ENCODE measurements around the gene EHBP1.
"Not testable (repeated sequence)": the region's sequence is repeated elsewhere in the genome, so short reads cannot be mapped to it uniquely, and the experiment has no call there.

The EHBP1 gene

GRCh38 chr2:63054841-63055225, 349.3 kb downstream of the EHBP1 start:
- no peak for DNase-seq

GRCh38 chr2:63055226-63056106, 350.0 kb downstream of the EHBP1 start:
- peak in 1 of 2 experiments; percentile 23 for DNase-seq

DNA sequence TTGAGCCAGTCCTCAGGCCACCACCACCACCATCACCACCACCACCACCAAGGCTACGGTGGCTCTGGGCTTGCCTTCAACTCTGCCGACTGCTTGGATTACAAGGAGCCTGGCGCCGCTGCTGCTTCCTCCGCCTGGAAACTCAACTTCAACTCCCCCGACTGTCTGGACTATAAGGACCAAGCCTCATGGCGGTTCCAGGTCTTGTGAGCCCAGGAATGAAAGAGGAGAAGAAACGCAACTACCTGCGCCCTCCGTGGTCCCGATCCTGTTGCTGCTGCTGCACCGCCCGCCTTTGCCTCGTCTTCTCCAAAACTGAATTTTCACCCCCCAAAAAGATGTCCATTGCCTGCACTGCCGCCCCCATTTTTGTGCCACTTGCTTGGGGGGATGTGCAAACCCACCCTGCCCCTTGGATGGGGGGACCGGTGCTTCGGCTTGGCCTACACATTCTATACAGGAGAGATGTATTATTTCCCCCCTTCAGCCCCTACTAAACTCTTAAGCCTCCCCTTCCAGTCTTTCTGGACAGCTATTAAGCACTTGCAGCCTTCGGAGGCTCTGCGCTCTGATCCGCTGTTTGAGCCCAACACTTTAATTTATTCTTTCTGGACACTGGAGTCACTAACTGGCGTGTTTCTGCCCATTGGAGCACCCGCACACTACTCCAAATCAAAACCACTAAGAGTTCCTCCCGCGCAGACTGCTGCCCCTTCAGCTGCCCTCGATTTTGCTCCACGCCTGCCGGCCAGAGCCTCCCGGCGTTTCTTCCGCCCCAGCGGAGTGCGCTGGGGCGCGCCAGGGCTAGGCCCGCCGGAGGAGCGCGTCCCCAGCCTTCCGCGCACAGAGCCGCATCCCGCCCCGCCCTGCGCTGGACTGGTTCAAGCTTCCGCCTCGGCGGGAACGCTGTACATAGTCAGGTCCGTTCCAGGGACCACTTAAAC, 350.9 kb downstream of the EHBP1 start:
- DNase-seq, result peak; percentile 36 to 44

DNA sequence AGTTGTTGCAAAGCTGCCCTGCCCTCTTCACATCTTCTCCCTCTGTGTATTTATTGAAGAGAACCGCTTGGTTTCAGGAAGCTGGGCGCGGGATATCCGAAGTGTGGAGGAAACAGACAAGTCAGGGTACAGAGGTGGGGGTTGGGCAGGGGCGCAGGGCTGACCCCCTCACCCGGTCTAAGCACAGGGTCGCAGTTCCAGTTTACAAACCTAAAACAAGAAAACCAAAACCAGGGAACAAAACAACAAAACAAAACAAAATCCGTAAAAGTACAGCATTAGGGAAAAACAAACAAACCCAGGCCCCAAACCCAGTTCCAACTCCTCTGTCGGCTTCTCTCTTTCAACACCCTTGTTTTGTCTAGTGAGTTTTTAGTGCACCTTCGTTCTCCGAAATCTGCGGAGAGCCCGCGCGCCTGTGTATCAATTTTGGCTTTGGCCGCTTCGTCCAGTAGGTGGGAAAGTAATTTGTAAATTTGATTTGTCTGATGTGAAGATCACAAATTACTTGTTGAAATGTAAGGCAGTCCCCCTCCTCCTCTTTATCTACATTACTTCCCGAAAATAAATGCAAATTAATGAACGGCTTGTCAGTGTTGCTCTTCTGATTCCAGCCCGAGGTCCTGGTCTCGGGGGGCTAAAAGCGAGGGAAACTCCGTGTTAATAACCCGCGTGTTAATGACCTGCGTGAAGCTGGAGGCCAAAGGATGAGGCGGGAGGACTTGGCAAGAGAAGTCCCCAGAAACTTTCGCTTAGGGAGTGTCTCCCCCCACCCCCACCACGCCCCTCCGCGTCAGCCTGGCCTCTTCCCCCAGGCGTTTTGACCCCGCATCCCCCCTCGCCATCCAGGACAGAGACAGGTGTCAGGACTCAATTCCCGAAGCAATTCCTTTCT, 352.0 kb downstream of the EHBP1 start:
- no peak for DNase-seq

GRCh38 chr2:63058144-63058920, 352.8 kb downstream of the EHBP1 start:
- DNase-seq, result no peak

DNA sequence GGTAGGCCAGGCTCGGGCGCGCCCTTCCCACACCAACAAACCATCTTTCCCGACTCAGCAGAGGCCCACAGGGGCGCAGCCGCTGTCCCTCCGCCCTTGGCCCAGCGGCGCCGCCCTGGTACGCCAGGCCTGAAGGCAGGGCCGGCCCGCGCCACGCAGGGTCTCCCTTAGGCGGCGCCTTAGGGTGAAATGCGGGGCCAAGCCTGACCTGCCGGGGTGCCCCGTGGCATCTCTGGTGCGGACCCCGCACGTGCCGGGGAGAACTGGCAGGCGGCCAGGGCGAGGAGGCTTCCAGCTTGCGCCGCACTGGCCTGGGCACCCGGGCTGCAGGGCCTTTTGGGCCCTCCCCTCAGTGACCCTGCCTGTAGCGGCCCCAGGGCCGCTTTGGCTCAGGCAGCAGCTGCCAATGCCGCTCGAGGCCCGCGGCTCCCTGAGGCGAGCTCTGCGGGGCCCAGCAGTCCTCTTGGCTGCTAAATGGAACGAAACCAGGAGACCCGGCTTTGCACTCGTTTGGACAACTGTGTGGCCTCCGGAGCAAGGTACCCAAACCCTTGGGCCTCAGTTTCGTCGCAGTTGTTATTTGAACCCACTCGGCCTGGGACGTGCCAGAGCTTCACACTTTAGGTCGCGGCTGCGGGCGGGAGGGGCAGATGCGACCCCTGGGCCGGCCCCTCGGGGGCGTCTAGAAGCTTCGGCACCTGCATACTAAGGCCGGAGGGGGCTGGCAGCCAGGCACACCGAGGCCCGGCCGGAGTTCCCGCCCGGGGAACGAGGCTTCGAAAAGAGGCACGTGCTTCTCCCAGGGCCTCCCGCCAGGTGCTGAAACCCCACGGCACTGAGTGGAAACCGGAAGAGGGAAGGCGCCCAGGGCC, 353.6 kb downstream of the EHBP1 start:
- DNase-seq, result no peak

- DNase-seq, result no peak
These were observed 354.4 kb downstream of the EHBP1 start for GRCh38 chr2:63059793-63060471.

DNA sequence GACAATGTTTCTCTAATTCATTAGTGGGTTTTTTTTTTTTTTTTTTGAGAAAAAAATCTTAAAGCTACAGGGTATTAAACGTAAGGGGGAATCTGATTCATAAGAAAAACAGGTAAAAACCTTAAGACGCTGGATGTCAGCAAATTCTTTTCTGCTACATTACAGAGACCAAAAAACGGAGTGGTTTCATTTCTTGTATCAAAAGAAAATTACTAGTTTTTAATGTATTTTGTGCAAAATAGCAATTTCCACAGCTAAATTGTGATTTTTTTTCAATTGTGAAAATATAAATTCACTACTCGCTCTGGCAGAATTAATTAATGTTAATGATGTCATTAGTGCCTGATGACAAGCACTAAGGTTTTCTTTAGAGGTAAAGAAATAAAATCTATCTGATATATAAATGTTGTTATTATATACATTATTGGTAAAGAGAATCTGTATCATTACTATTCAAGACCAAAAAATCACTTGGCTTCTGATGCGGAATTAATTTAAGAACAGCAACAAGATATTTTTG, 355.0 kb downstream of the EHBP1 start:
- DNase-seq, result no peak

DNA sequence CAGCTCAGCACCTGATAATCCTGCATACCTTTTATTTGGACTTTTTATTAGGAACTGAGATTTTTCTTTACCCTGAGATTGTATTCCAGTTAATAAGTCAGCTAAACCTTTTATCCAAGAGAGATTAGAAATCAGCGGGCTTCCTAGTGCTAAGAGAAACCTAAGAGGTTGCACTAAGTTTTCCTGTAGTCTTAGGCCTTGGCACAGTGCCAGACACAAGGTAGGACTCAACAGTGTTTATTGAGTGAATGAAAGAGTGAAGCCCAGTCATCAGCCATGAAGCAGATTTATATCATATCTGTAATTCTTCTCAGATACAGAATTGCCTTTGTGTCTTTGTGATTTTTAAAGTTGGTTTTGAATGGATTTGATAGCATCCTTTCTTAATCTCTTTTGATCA, 358.7 kb downstream of the EHBP1 start:
- no peak for DNase-seq

GRCh38 chr2:63064661-63065060, 359.1 kb downstream of the EHBP1 start:
- no peak for DNase-seq

- DNase-seq, result no peak
These were observed 360.8 kb downstream of the EHBP1 start for GRCh38 chr2:63066265-63066664.

DNA sequence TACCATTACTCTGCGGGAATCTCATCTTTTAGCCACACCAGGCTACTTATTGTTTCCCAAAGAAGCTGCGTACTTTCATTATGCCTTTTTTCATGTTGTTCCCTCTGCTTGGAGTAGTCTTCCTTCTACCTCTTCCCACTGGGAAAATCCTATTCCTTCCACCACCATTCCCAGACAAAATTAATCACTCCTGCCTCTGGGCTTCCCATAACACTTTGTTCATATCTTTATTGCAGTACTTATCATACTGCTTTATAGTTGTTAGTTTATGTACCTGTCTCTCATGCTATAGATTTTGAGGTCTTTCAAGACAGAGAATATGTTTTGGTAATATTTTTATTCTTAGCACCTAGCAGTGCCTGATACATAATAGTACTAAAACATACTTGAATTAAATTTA, 361.3 kb downstream of the EHBP1 start:
- DNase-seq, result no peak

DNA sequence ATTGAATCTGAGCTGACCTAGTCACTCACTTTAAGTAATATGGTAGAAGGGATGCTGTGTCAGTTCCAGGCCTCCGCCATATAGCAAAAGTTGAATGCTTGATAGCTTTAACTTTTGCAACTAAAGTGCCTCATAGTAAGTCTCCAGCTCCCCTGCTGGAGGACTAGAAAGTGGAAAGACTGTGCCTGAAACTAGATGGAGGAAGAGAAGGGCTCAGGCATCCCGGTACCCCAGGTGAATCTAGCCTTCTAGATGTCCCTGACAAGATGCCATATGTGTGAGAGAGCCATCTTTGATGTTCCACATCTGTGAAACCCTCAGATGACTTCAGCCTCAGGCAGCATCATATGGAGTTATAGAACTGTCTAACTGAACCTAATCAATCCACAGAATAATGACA, 366.2 kb downstream of the EHBP1 start:
- DNase-seq, result no peak

GRCh38 chr2:63073994-63074393, 368.5 kb downstream of the EHBP1 start:
- no peak for DNase-seq

- DNase-seq, result not testable (repeated sequence)
These were observed 368.9 kb downstream of the EHBP1 start for GRCh38 chr2:63074399-63074798.

DNA sequence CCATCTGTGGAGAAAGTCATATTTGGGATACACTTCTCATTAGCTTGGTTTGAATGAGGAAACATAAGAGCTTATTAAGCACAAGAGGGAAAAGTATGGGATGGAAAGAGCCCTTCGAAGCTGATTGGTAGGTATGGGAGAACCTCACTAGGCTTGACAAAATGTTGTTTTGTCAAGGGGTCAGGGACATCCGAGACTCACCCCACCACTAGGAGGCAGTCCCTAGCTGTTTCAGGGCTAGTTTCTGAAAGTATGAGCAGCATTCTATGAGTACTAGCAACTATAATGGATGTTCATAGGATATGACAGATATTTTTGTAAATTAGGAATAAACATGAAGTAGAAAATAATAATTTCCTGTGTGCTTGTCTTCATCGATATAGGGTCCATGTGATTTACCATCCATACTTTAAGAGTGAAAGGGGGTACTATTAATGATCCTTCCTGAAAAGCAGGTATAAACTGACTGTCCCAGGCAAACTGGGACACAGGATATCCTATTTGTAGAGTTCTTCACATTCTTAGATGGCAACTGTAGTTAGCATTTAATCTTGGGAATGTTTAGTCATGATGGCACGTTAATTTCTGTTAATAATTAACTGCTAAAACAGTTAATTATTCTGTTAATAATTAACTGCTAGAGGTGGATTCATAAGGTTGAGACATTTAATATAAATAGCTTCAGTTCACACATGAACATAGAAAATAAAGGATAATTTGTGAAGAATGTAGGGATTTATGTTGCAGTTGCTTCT, 373.5 kb downstream of the EHBP1 start:
- peak in 1 of 2 experiments; percentile 8 for DNase-seq

DNA sequence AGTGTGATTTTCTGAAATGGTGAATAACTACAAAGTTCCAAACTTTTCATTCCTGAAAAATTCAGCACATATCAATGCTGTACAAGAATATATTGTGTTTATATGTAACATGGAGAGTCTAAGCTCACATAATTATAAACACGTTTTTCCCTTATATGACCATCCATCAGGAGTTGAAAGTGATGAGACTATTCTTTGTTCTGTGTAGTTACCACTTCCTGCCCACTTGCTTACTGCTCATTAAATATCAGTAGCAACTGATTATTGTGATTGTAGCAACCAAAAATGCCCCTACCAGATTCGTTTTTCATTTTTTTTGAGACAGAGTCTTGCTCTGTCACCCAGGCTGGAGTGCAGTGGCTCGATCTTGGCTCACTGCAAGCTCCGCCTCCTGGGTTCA, 375.9 kb downstream of the EHBP1 start:
- no peak for DNase-seq

DNA sequence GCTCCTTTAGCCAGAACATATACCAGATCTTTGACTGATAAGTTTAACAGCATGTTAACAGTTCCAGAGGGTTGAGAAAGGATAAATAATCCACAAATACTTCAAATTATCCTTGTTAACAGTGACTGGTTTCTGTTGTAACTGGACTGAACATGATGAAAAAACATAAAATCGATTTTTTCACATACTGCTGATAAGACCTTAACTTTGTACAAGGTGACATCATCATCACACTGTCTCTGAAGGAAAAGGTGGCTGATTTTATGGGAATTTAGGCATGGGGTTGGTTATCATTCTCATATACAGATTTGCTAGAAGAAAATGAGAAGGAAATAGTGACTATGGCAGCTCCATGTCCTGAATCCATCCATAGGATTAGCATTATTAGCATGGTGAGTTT, 381.2 kb downstream of the EHBP1 start:
- no peak for DNase-seq

- no peak for DNase-seq
These were observed 386.9 kb downstream of the EHBP1 start for GRCh38 chr2:63092401-63092800.

All from activated CD4-positive, alpha-beta T cell treated with anti-CD3 and anti-CD28 coated beads, Interleukin-2, amount 50 U/mL, for 48 hours (primary cell).